ENCODE data around the gene HEATR5B. TPM values are rescaled to one million over a fixed set of nuclear protein-coding genes. Genes with fewer than 3 reads are reported as not detected.

The HEATR5B gene
- total and polyA plus RNA-seq, 2 of the 8 experiments (the other 6 are each of a cell fraction or from before 2014, with no cell fraction given): 7.0 to 12.6 TPM

DNA sequence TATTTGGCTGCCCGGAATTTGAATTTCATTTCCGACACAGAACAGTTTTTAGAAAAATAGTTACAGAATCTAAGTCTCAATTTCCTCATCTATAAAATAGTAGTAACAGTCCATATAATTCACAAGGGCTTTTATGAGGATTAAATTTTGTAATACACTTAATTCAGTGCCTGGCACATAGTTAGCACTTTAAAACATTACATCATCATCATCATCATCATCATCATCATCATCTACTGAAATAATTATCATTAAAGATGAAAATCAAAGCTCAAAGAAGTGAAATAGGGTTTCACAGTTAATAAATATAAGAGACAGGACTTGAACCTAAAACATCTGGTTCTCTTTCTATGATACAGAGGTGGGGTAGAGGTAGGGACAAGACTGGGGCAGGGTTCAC, 13.2 kb downstream of the HEATR5B start:
- H4K5ac ChIP-seq (ENCODE audit: insufficient read length, low read depth, low read length): no peak overlapping the region
- H2BK15ac ChIP-seq (ENCODE audit: low read length): no peak overlapping the region
- no peaks in the 10 kb centered on the region for H3K4me1 ChIP-seq (replicated peaks in 1 of 4; ENCODE audit: control insufficient read depth in 3 of 4, insufficient read depth in 4 of 4, low read length in 3 of 4)
- peaks cover 0 to 20% (median 5%) of the 10 kb centered on the region in 4 experiments; a peak in 2 of 8 replicates for H3K36me3 ChIP-seq (ENCODE audit: control insufficient read depth in 2 of 4, insufficient read depth in 4 of 4, low read length in 3 of 4)
- no peak overlapping the region for H2BK20ac ChIP-seq (ENCODE audit: low read length)
- no peak overlapping the region for H2AFZ ChIP-seq (ENCODE audit: low read length)
- H3K9me3 ChIP-seq (ENCODE audit: insufficient read depth in 2 of 2, low read depth in 1 of 2, low read length in 1 of 2): no peaks in the 10 kb centered on the region
- no peaks in the 10 kb centered on the region for H4K20me1 ChIP-seq (replicated peaks in 1 of 2; ENCODE audit: control insufficient read depth in 1 of 2, insufficient read depth in 2 of 2, low read length in 2 of 2)
- no peak overlapping the region for H3K23ac ChIP-seq (ENCODE audit: insufficient read length)
- H3K79me2 ChIP-seq (ENCODE audit: control insufficient read depth in 1 of 2, insufficient read depth in 2 of 2, low read length in 2 of 2): no peaks in the 10 kb centered on the region
- H3K4me3 ChIP-seq (ENCODE audit: extremely low read depth in 1 of 4, insufficient read depth in 2 of 4, low read depth in 3 of 4, low read length in 4 of 4): no peak overlapping the region
- no peak overlapping the region for H3K18ac ChIP-seq (ENCODE audit: extremely low read depth, low read length)
- H3K14ac ChIP-seq (ENCODE audit: insufficient read length): no peak overlapping the region
- FAIRE-seq (no peak), DNase-seq (ENCODE audit: low read depth in 1 of 2, low spot score in 2 of 2) (no peak)
- no peak overlapping the region for H3K9ac ChIP-seq (replicated peaks in 1 of 4; ENCODE audit: extremely low read depth in 1 of 4, low read depth in 3 of 4, low read length in 3 of 4)
- H2BK120ac ChIP-seq (replicated peaks; ENCODE audit: low read depth, low read length): no peak overlapping the region
- H3K56ac ChIP-seq (replicated peaks; ENCODE audit: insufficient read length, low read depth, low read length): no peak overlapping the region
- no peak overlapping the region for H3K4ac ChIP-seq (replicated peaks; ENCODE audit: insufficient read length, low read depth, low read length)
- H3K4me2 ChIP-seq (ENCODE audit: insufficient read depth in 1 of 2, low read depth in 2 of 2, low read length in 2 of 2): no peak overlapping the region
- ChIA-PET POLR2A (ENCODE audit: partially characterized antibody) (no interaction called here), CTCF (ENCODE audit: partially characterized antibody) (interaction anchor here (1.1 kb wide), 1 partner anchor 251 kb away, joined by 3 read pairs; no protein-coding TSS in a partner anchor)
- H3K27ac ChIP-seq (ENCODE audit: low read depth, low read length): no peak overlapping the region
- 95% methylated on average over 2 of the region's 2 CpGs; no CpG with 5 or more reads in 1 of the 2 experiments for WGBS, 2 experiments (ENCODE audit: extremely low coverage in 1 of 2, insufficient coverage in 1 of 2, insufficient read length in 1 of 2, insufficient replicate concordance in 2 of 2, low coverage in 1 of 2, low lambda C conversion rate in 2 of 2, missing lambda C conversion rate in 1 of 2)
- H2BK5ac ChIP-seq (ENCODE audit: low read depth, low read length): no peak overlapping the region
- no peaks in the 10 kb centered on the region for H3K27me3 ChIP-seq (replicated peaks in 1 of 4; ENCODE audit: control insufficient read depth in 3 of 4, extremely low read depth in 1 of 4, insufficient read depth in 3 of 4, low read length in 3 of 4)
- H3K23me2 ChIP-seq (ENCODE audit: low read depth, low read length): no peaks in the 10 kb centered on the region
- H3K79me1 ChIP-seq (ENCODE audit: low read depth, low read length): no peaks in the 10 kb centered on the region
- H2AK5ac ChIP-seq (ENCODE audit: low read depth, low read length): no peak overlapping the region
- no peak overlapping the region for H4K91ac ChIP-seq (replicated peaks; ENCODE audit: insufficient read length, low read length)
- H4K8ac ChIP-seq (ENCODE audit: extremely low read depth, insufficient read depth, low read length): no peak overlapping the region
- H2BK12ac ChIP-seq (ENCODE audit: low read depth, low read length): no peak overlapping the region
- no peak for TF ChIP-seq MAX (IDR thresholded peaks at IDR 0.05)
- no peak for TF ChIP-seq KDM1A (IDR thresholded peaks at IDR 0.05; ENCODE audit: borderline replicate concordance, low read length)
- TF ChIP-seq GTF2F1 (IDR thresholded peaks at IDR 0.05; ENCODE audit: borderline replicate concordance, low read depth, low read length): no peak
- no peak for TF ChIP-seq FOSL1 (IDR thresholded peaks at IDR 0.05; ENCODE audit: insufficient read depth, low read depth, low read length)
- TF ChIP-seq KDM5A (IDR thresholded peaks at IDR 0.05; ENCODE audit: low read length): no peak
- TF ChIP-seq RXRA (IDR thresholded peaks at IDR 0.05; ENCODE audit: insufficient read depth, low read depth, low read length): no peak
- TF ChIP-seq CBX8 (IDR thresholded peaks at IDR 0.05; ENCODE audit: borderline replicate concordance, low read depth, low read length): no peak
- no peak for TF ChIP-seq POLR2AphosphoS5 (IDR thresholded peaks at IDR 0.05; ENCODE audit: low read depth, low read length)
- TF ChIP-seq SIN3A (conservative IDR thresholded peaks at IDR 0.05 in 1 of 2, IDR thresholded peaks at IDR 0.05 in 1 of 2; ENCODE audit: low read depth in 1 of 2, low read length in 2 of 2): no peak
- no peak for TF ChIP-seq YY1 (IDR thresholded peaks at IDR 0.05; ENCODE audit: low read depth, low read length)
- no peak for TF ChIP-seq BRCA1 (IDR thresholded peaks at IDR 0.05; ENCODE audit: low read depth, low read length)
- no peak for TF ChIP-seq TAF7 (optimal IDR thresholded peaks at IDR 0.05; ENCODE audit: borderline replicate concordance, low read depth, low read length)
- no peak for TF ChIP-seq ATF2 (IDR thresholded peaks at IDR 0.05; ENCODE audit: low read length)

All from H1 (cell line).